Nephron progenitor cell (in vitro differentiated cells): Measurements from ENCODE around the gene TAF11.
"Not testable (repeated sequence)": the region's sequence is repeated elsewhere in the genome, so short reads cannot be mapped to it uniquely, and the experiment has no call there.

Experiments used
- DNase-seq: peaks from one replicate; pipeline ENCODE4 v3.0.0; 2021
- H3K27ac Mint-ChIP-seq: 2 replicates; pipeline ENCODE4 v1.8.0; 2021; ENCODE audit warnings: mild to moderate bottlenecking, moderate library complexity, mixed read lengths
- H3K27me3 Mint-ChIP-seq: 2 replicates; pipeline ENCODE4 v1.8.0; 2021; ENCODE audit warnings: mild to moderate bottlenecking, low read depth, mixed read lengths; ENCODE audit not compliant: poor library complexity
- H3K36me3 Mint-ChIP-seq: 2 replicates; pipeline ENCODE4 v1.8.0; 2021; ENCODE audit warnings: low read depth, mixed read lengths
- H3K4me1 Mint-ChIP-seq: 2 replicates; pipeline ENCODE4 v1.8.0; 2021; ENCODE audit warnings: mixed read lengths
- H3K4me3 Mint-ChIP-seq: 2 replicates; pipeline ENCODE4 v1.8.0; 2021; ENCODE audit warnings: mild to moderate bottlenecking, moderate library complexity, mixed read lengths
- H3K9me3 Mint-ChIP-seq: 2 replicates; pipeline ENCODE4 v1.8.0; 2021; ENCODE audit warnings: mild to moderate bottlenecking, moderate library complexity, mixed read lengths
- TF ChIP-seq, protein P1 (sequence below): fragments of 200-600 bp; sonication (generic); IDR thresholded peaks from 2 replicates; pipeline ENCODE4 v1.5.0; 2021; ENCODE audit warnings: antibody characterized with exemption

Gene TAF11

DNA sequence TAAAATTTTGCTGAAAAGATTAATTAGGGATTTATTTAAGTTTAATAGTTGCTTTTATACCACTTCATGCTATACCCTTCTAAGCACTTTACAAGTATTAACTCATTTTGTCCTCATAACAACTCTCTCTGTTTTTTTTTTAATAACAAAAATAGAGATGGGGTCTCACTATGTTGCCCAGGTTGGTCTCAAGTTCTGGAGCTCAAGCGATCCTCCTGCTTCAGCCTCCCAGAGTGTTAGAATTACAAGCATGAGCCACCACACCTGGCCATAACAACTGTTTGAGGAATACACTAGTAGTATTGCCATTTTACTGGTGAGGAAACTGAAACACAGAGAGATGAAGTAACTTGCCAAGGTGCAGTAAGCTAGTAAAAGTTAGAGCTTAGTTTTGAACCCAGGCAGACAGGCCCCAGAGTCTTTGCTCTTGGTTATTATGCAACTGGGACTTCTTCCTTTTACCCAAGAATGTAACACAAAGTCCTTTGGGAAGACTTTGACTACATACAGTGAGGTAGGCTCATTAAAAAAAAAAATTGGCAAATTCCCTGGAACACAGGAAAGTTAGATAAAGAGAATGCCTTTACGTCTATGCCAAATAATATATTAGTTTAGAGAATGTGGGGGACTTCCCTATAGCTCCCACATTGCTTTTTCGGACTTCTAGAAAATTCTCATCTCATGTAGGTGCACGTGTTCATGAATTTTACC, 12.6 kb upstream of the TAF11 start:
- Mint-ChIP-seq H3K4me3 (no peak overlapping the region), H3K27me3 (no peaks in the 10 kb centered on the region), H3K4me1 (no peaks in the 10 kb centered on the region), H3K36me3 (peaks cover 10% of the 10 kb centered on the region), H3K9me3 (no peaks in the 10 kb centered on the region), H3K27ac (no peak overlapping the region)
- DNase-seq, result no peak
- TF ChIP-seq, protein P1, sequence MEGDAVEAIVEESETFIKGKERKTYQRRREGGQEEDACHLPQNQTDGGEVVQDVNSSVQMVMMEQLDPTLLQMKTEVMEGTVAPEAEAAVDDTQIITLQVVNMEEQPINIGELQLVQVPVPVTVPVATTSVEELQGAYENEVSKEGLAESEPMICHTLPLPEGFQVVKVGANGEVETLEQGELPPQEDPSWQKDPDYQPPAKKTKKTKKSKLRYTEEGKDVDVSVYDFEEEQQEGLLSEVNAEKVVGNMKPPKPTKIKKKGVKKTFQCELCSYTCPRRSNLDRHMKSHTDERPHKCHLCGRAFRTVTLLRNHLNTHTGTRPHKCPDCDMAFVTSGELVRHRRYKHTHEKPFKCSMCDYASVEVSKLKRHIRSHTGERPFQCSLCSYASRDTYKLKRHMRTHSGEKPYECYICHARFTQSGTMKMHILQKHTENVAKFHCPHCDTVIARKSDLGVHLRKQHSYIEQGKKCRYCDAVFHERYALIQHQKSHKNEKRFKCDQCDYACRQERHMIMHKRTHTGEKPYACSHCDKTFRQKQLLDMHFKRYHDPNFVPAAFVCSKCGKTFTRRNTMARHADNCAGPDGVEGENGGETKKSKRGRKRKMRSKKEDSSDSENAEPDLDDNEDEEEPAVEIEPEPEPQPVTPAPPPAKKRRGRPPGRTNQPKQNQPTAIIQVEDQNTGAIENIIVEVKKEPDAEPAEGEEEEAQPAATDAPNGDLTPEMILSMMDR, result no peak

DNA sequence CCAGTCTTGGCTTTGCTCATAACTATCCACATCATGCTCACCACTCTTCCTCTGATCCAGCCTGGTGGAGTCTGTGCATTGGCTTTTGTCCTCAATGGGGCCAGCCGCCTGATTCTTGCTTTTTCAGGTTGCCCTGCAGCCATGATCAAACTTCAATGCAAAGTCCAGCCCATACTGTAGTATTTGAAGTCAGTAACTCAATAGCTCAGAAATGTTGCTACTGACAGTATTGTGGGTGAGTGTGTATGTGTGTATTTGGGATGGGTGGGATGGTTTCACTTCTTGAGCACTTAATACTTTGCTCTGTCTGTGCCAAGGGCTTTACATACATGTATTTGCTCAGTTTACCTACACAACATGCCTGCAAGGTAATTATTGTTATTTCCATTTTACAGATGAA, 11.9 kb upstream of the TAF11 start:
- not testable (repeated sequence) for H3K36me3 Mint-ChIP-seq, H3K27ac Mint-ChIP-seq, DNase-seq, H3K27me3 Mint-ChIP-seq, H3K4me1 Mint-ChIP-seq, H3K4me3 Mint-ChIP-seq, H3K9me3 Mint-ChIP-seq

DNA sequence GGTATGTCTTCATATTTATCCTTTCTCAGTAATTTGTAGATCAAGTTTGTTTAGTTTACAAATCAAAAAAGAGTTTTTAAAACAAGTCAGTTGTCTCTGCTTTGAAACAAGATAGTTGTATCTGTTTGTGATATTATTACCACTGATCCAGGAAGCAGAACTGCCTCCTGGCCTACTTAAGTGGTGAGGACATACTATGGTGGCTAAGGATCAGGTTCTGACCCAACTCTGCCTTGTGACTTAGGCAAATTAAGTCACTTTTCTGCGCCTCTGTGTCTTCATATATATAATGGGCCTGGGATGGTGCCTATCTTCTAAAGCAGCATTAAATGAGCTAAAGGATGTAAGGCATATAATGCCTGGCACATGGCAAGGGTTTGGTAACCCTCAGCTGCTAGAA, 9.9 kb upstream of the TAF11 start:
- no peaks in the 10 kb centered on the region for H3K27me3 Mint-ChIP-seq
- H3K4me3 Mint-ChIP-seq, result no peak overlapping the region
- no peaks in the 10 kb centered on the region for H3K9me3 Mint-ChIP-seq
- peaks cover under 1% of the 10 kb centered on the region for H3K4me1 Mint-ChIP-seq
- TF ChIP-seq, protein P1, result no peak
- H3K36me3 Mint-ChIP-seq, result no peaks in the 10 kb centered on the region
- no peak overlapping the region for H3K27ac Mint-ChIP-seq
- DNase-seq, result no peak

DNA sequence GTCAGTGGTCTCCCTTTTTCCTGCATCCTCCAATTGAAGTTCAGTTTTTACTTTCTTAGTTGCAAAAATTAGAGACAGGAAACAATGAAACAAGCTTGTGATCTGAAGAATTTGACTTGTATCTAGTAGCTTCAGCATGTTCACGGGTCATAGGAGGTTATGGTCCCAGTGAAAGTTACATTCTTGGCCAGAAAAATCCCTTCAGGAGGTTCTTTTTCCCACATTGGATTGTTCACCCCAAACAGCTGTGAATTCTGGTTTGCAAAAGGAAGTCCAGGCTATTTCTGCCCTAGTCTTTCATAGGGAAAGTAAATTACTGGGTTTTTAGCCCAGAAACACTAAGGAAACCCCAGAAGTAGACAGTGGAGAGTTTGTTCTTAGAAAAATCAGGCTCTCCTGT, 9.3 kb upstream of the TAF11 start:
- no peaks in the 10 kb centered on the region for H3K36me3 Mint-ChIP-seq
- no peak overlapping the region for H3K4me3 Mint-ChIP-seq
- TF ChIP-seq, protein P1, result no peak
- H3K27me3 Mint-ChIP-seq, result no peaks in the 10 kb centered on the region
- DNase-seq, result no peak
- peaks cover 5% of the 10 kb centered on the region for H3K4me1 Mint-ChIP-seq
- no peak overlapping the region for H3K27ac Mint-ChIP-seq
- no peaks in the 10 kb centered on the region for H3K9me3 Mint-ChIP-seq

DNA sequence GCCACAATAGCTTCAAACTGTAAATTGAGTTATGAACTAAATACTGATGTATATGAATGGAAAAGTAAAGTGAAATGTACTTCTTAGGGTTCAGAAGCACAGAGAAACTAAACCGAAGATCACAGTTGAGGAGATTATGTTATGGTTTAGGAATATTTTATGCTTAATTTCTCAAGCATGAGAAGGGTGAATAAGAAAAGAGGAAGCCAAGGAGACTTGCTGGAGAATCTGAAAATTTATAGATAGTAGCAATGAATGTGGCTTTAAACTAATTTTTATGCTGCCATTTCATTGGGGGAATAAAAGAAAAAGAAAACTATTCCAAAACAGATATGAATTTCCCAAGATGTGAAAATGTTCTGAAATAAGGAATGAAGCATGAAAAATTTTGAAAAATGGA, 6.9 kb upstream of the TAF11 start:
- TF ChIP-seq, protein P1, result no peak
- H3K27ac Mint-ChIP-seq, result no peak overlapping the region
- H3K9me3 Mint-ChIP-seq, result no peaks in the 10 kb centered on the region
- H3K4me3 Mint-ChIP-seq, result no peak overlapping the region
- H3K27me3 Mint-ChIP-seq, result no peaks in the 10 kb centered on the region
- H3K36me3 Mint-ChIP-seq, result no peaks in the 10 kb centered on the region
- peaks cover 21% of the 10 kb centered on the region for H3K4me1 Mint-ChIP-seq
- no peak for DNase-seq

DNA sequence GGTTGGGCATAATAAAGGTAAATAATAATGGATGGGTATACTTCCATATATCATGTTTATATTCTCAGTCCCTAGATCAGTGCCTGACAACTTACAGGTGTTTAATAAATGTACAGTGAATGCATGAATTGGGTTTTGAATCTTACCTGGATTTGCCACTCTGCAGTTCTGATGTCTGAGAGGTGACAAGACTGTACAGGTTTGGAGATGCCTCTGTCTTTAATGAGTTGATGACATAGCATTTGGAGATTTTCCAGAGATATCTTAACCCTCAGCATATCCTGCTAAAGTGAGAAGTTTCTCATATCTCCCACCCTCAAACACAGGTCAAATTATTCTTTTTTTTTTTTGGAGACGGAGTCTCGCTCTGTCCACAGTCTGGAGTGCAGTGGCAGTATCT, 3.5 kb upstream of the TAF11 start:
- DNase-seq, result no peak
- no peaks in the 10 kb centered on the region for H3K9me3 Mint-ChIP-seq
- no peaks in the 10 kb centered on the region for H3K36me3 Mint-ChIP-seq
- no peak overlapping the region for H3K27ac Mint-ChIP-seq
- TF ChIP-seq, protein P1, result no peak
- H3K27me3 Mint-ChIP-seq, result no peaks in the 10 kb centered on the region
- H3K4me3 Mint-ChIP-seq, result peak overlapping the region; percentile 100
- H3K4me1 Mint-ChIP-seq, result peaks cover 44% of the 10 kb centered on the region
